ENCODE results near the gene EN1.

Gene EN1

GRCh38 chr2:118816669-118817068 lies 30.8 kb downstream of the EN1 start:
- DNase-seq, result no peak

GRCh38 chr2:118815731-118816130 lies 31.7 kb downstream of the EN1 start:
- no peak for DNase-seq

- no peak for DNase-seq
Measured at GRCh38 chr2:118815314-118815713, 32.1 kb downstream of the EN1 start.

GRCh38 chr2:118814368-118814767 lies 33.1 kb downstream of the EN1 start:
- DNase-seq, result no peak

GRCh38 chr2:118813601-118814339 lies 33.7 kb downstream of the EN1 start:
- DNase-seq, result no peak

- no peak for DNase-seq
Measured at GRCh38 chr2:118813111-118813510, 34.3 kb downstream of the EN1 start.

GRCh38 chr2:118812552-118812951 lies 34.9 kb downstream of the EN1 start:
- no peak for DNase-seq

- no peak for DNase-seq
Measured at GRCh38 chr2:118811514-118812115, 35.8 kb downstream of the EN1 start.

GRCh38 chr2:118810766-118811165 lies 36.7 kb downstream of the EN1 start:
- DNase-seq, result no peak

- DNase-seq, result no peak
Measured at GRCh38 chr2:118808429-118808809, 39.0 kb downstream of the EN1 start.

GRCh38 chr2:118807668-118808428 lies 39.6 kb downstream of the EN1 start:
- DNase-seq, result no peak

GRCh38 chr2:118806797-118807667 lies 40.4 kb downstream of the EN1 start:
- no peak for DNase-seq

GRCh38 chr2:118805064-118805690 lies 42.3 kb downstream of the EN1 start:
- no peak for DNase-seq

GRCh38 chr2:118803012-118803411 lies 44.4 kb downstream of the EN1 start:
- DNase-seq, result no peak

- no peak for DNase-seq
Measured at GRCh38 chr2:118801151-118801550, 46.3 kb downstream of the EN1 start.

- no peak for DNase-seq
Measured at GRCh38 chr2:118800736-118801135, 46.7 kb downstream of the EN1 start.

- no peak for DNase-seq
Measured at GRCh38 chr2:118794546-118794945, 52.9 kb downstream of the EN1 start.

Data from DMS153 (cell line).